GM19238 (cell line): ENCODE data around the gene SEC62.

Source experiments
- DNase-seq: peaks from one replicate; pipeline ENCODE4 v3.0.0; 2011; ENCODE audit warnings: low spot score; ENCODE audit not compliant: insufficient read length

The SEC62 gene

DNA sequence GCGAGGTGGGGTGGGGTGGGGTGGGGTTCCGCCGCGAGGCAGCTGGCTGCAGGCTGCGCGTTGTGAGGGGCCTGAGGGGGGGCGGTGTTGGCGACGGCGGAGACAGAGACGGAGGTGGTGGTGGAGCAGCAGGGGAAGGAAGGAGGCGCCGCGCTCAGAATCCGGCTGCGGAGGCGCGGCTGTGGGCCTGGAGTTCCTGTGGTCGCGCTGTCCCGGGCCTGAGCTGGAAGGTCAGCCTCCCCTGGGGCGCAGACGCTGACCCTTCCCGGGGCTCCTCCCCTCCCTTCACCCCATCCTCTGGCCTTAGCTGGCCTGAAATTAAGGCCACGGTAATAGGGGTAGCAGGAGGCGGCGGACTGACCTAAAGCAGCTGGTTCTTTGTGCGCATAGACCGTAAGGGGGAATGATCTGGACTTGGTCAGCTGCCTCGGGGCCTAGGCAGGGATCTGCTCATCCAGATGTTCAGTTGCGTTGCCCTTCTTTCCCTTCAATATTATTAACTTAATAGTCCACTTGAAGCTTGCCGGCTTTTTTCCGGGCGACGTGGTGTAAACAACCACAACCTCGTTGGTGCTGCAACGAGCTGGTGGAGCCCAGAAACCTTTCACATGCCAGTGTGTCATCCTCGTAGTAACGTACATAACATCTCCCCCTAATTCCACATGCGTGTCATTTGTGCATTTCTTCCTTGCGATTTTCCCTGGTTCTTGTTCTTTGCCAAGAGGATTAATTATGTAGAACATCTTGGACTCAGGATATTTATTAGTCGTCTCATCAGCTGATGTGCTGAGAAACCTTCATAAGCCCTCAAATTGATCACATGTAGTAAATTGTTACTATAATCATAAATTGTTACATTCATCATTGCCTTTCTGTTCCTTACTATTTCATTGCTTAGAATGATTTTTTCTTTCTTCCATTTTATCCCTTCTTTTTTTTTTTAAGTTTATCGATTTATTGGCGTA lies 626 bp downstream of the SEC62 start:
- peak; percentile 25 for DNase-seq

DNA sequence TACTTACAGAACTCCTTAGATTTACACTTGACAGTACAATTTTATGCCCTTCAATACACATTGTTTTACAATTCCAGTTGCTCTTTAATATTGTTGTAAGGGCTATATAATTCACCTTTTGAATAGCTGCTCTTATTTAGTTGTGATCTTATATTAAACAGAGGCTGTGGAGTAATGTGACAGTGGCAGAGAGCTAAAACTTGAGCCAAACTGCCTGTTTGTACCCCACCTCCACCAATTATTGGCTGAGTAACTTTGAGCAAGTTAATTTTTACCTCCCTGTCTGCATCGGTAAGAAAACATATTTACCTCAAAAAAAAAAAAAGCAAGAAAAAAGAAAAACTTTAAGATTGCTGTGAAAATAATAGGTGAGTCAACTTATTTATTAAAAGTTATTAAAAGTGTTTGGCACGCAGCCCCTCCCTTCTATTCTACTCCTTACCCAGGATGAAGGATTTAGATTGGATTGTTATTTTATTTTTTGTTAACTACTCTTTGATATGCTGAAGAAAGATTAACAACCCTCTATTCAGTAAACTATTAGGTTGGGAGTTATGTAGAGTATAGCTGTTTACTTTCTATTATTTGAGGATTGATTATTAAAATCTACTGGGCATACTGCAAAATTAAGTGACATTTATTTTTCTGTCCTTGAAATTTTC lies 1.7 kb downstream of the SEC62 start:
- DNase-seq, result no peak

DNA sequence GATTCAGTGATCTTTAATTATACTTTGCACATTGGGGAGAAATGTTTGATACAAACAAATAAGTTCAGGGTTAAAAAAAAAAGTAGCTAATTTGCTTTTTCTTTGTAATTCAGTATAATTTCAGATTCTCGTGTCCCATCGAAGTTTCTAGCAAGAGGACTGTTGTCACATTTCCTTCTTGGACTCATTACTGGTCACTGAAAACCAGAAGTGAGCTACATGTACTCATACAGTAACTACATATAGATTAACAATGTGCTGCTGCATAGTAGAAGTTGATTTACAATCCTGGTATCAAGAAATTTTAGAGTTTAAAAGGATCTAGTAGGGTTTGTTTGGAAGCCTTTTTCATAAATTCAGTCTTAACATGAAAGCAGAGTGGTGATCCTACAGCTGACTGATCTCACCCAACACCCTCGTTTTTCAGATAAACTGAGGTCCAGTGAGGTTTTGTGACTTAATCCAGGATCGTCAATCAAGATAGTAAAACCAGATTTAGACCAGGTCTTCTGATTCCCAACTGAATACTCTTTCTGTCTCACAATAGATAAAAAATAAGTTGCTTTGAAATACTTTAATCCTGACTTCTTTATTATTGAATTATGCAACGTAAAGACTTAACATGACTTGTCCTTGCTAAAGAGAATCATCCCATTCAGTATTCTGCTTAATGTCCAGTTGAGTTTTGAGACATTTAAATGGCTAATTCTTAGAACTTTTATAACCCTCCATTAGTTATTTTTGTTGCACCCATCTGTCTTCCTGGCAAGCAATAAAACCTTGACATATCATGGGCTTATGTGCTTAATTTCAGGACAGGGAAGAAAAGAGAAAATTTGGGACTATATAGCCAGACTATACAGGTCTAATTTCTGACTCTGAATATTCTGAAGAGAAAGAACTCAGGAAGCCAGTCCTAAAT lies 2.8 kb downstream of the SEC62 start:
- DNase-seq, result no peak

DNA sequence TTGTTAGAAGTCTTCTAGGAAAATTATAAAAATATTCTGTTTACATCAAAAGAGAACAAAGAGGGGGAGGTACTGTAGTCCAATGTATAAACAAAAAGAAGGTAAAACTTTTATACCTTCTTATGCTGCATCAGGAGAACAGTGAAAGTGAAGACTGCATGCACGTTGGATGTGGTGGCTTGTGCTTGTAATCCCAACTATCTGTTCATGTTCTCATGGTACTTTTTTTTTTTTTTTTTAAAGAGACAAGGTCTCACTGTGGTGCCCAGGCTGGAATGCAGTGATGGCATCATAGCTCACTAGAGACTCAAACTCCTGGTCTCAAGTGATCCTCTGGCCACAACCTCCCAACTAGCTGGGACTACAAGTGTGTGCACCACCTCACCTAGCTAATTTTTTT lies 4.2 kb downstream of the SEC62 start:
- DNase-seq, result no peak

DNA sequence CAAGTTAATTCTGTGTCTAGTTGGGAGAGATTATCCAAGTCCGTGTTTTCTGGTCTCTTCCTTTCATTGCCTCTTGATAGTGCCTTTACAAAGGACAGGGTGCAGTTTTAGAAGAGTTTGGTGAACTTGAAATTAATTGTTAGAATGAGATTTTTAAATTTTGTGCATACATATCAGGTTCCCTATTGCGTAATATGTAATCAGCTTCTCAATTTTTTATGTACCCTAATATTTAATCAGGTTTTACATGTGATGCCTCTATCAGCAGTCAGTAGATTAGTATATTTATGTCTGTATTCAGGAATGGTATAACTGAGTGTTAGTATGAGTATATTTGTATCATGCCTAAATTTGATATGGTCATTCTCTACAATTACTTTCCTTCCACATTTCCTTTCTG lies 4.9 kb downstream of the SEC62 start:
- DNase-seq, result no peak

DNA sequence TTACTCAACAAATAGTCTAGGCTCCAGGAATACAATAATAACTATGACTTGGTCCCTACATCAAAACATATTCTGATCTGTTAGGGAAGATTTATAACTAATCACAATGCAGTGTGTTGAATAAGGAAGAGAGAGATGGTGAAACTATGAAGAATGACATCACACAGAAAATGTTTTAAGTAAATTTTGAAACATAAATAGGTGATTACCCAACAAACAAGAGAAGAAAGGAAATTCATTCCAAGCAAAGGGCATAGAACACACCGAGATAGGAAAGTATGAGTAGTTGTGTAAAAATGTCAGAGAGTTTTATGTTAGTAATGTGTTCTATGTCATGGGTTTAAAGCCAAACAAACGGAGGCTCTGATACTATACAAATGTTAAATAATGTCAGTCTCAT lies 13.4 kb downstream of the SEC62 start:
- no peak for DNase-seq

DNA sequence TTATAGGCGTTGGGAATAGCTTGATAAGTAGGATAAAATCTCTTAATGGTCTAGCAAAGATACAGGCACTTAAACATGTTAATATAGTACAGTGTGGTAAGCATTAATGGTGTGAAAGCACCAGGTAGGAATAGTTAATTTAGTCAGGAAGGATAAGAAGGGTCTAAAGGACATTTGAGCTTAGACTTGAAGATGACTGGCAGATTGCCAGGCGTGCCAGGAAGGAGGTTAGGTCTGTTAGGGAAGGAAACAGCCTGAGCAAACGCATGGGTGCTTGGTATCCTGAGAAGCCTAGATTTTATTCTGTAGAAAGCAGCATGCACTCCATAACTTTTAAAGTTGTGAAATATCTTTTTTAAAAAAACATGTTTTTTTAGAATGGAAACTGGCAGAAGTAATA lies 17.7 kb downstream of the SEC62 start:
- DNase-seq, result no peak

DNA sequence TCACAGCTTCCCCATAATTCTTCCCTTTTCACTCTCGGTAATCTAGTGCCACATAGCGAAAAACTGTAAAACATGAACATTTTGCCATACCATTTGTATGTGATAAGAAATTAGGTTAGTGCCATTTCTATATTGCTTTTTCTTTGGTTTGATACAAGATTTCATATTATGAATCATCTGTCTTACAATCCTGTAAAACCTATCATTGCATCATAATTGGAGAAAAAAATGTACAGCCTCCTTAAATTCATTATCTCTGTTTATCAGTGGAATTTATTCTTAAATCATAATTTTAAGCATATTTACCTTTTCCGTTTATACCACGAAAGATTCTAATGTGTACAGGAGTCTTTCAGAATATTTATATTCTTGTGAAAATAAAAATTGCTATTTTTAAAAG lies 23.8 kb downstream of the SEC62 start:
- DNase-seq, result no peak

DNA sequence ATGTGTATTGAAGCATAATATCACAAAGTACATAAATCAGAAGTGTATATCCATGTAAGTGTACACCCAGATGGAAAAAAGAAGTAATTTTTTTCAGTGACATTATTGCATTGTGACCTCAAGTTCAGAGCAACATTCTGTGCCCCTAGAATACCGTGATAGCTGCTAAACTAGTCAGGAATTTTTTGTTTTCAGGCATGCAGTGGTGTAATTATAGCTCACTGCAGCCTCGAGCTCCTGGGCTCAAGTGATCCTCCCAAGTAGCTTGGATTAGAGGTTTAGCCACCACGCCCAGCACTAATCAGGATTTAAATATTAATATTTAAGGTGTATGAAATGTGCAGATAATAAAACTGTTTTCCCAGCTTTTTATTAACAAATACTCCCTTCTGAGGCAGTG lies 25.5 kb downstream of the SEC62 start:
- no peak for DNase-seq

DNA sequence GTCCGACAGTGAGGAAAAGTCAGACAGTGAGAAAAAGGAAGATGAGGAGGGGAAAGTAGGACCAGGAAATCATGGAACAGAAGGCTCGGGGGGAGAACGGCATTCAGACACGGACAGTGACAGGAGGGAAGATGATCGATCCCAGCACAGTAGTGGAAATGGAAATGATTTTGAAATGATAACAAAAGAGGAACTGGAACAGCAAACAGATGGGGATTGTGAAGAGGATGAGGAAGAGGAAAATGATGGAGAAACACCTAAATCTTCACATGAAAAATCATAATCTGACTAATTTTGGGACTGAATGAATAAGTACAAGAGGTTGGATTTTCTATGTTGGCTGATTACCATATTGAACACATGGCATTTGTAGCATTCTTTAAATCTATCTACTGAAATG lies 26.2 kb downstream of the SEC62 start:
- DNase-seq, result no peak

DNA sequence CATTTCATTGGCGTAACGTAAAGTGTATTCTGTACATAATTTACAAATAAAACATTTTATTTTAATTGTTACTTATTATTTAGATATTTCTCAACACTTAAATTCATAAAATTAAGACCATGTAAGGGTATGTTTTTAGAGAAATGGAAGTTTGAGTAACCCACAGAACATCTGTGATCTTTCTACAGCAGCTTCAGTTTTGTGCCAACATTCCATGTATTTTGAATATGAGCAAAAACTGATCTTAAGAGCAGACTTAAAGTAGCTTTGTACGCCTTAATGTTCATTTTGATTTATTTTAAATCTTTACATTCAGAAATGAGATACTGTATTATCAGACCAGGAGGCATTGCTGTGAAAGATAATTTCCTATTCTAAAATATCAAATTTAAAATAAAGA lies 27.2 kb downstream of the SEC62 start:
- DNase-seq, result no peak

DNA sequence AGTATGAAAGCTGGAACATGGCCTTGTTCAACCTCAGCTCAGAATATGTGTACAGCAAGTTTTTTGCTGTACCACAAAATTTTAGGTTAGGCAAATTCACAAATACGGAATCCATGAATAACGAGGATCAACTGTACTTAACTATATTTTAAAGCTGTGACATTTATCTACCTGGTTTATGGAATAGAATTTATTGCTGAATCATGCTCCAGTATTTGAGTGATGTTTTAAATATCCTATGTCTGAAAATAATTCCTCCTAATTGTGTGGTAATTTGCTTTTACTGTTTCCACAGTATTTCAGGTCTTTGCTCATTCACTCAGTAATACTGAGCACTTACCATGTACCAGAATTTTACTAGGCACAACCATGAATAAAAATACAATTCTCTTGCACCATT lies 29.5 kb downstream of the SEC62 start:
- DNase-seq, result no peak

DNA sequence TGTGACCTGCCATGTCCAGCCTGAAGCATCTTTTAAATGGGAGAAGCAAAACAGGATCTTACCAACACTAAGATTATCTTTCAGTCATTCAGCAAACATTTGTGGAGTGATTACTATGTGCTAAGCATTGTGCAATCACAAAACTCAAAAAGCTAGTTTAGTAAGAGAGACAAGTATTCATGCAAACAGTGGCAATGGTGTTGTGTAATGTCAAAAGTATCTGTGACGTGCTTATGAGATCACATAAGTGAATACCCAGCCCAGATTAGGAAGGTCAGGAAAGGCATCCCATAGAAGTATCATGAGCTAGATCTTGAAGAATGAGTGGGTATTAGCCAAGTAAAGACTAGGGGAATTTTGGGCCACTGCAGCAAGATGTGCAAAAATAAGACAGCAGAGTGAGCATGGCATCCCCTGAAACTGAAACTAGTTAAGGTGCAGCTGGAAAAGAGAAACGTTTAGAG lies 32.1 kb downstream of the SEC62 start:
- DNase-seq, result no peak

DNA sequence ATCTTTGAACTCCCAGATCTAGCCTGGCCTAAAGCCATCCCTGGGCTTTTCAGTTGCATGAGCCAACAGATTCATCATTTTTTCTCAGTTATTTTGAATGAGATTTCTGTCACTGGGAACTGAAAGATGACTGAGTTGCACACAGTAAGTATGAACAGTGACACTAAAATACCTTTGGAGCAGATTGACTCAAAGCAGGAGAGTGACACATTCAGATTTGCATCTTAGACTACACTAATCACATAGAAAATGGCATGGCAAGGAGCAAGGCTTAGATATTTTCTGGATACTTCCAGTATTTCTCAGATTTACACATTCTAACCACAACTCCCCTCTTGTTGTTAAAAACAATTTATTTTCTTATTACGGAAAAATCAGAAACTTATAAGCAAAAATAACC lies 32.8 kb downstream of the SEC62 start:
- DNase-seq, result no peak

DNA sequence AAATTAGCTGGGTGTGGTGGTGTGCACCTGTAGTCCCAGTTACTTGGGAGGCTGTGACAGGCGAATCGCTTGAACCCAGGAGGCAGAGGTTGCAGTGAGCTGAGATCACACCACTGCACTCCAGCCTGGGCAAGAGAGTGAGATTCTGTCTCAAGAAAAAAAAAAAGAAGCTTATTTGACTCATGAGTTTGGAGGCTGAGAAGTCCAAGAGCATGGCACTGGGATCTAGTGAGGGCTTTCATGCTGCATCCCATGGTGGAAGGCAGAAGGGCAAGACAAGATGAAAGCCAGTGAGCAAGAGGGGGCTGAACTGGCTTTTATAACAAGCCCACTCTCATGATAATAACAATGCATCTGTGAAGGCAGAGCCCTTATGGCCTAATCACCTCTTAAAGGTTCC lies 33.4 kb downstream of the SEC62 start:
- no peak for DNase-seq

DNA sequence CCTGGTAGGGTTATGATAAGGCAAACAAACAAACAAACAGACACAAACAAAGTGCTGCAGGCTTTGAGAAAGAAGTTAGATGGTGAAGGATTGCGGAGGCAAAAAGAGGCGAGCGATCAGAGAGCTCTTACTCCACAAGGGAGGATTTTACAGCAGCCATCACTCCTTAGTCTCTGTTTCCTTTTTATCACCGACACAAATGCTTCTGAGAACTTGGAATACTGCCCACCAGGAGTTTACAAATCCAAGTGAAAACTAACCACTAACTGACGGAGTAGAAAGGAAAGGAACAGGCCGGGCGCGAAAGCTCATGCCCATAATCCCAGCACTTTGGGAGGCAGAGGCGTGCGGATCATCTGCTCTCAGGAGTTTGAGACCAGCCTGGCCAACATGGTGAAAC lies 35.6 kb downstream of the SEC62 start:
- no peak for DNase-seq

DNA sequence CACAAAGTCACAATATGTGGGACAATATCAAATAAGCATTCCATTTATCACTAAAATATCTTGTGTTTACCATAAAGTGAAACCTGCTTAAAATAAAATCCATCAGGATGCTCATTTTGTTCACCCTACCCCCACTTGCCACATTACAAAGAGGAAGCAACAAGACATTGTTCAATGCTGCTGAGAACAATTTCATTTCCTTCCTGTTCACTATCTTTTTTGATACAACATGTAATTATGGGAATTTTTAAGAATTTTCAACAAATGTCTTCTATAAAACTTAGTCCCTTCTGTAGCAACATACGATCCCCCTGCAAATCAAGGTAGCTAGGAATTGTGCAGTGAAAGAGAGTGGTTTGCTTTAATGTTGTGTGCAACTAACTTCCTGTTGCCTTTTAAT lies 36.3 kb downstream of the SEC62 start:
- DNase-seq, result no peak

DNA sequence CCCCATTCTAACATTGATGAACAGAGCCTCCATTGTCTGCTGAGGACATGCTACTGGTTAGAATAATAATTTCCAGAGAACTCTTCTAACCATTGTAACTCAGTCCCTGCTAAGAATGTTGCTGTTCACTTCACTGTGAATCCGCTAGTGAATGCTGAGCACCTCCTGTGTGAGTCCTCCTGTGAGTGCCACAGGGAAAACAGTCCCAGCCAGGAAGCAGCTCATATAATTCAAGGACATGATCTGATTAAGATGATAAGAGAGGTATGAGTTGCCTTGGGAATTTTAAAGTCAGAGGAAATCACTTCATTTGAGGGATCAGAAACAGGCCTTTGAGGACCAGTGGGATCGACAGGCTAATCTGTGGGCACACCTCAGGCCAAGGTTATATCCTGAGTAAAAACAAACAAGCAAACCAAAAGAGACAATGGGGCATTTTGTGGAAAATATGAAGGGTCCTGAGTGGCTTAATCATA lies 37.3 kb downstream of the SEC62 start:
- no peak for DNase-seq

DNA sequence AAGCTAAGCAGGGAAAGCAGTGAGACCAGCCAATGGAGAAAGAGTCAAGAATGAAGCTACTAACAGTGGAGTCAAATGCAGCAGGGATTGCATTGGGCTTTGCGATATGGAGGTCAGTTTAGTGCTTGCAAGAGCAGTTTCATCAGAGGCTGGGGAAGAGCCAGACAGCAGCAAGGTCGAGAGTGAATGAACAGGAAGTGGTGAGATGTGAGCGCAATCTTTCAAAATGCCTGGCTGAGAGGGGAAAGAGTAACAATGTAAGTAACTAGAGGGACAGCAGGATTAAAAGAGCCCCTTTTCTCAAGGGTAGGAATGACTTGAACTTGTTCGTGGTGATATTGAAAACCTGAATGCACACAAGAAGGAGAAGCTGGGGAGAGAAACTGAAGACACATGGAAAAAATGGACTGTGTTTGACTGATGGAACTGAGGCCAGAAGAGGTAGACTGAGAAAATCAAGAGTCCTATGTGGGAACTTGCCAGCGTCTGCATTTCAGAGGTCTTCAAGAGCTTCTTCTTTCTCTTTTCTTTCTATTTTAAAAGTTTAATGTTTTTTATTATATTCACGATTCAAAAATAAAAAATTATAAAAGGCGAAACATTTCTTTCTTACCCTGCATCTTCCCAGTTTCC lies 40.5 kb downstream of the SEC62 start:
- DNase-seq, result peak; percentile 32

DNA sequence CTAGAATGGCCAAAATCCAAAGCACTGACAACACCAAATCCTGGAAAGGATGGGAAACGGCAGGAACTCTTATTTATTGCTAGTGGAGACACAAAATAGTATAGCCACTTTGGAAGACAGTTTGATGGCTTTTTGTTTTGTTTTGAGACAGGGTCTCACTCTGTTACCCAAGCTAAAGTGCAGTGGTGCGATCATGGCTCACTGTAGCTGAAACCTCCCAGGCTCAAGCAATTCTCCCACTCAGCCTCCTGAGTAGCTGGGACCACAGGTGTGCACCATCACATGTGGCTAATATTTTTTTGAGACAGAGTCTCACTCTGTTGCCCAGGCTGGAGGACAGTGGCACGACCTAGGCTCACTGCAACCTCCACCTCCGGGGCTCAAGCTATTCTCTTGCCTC lies 43.9 kb downstream of the SEC62 start:
- DNase-seq, result no peak
